SK-N-SH treated with all-trans-retinoic acid at 6 μM for 48 hours (cell line): ENCODE results near the gene TMEM18.

ENCODE experiments used
- ATAC-seq: fragments of 200-7000 bp; cut with Tn5 transposase; 3 replicates; pipeline ENCODE4 v1.9.1; 2020; ENCODE audit warnings: mild to moderate bottlenecking, moderate library complexity
- ARNTL ChIP-seq: fragments of 450-650 bp; formaldehyde crosslinking; IDR thresholded peaks from 2 replicates; pipeline ENCODE4 v1.5.0; 2020; ENCODE audit warnings: low read depth, mild to moderate bottlenecking, moderate library complexity, borderline replicate concordance
- CSDC2 ChIP-seq: fragments of 250-450 bp; sonication (Bioruptor Pico); IDR thresholded peaks from 2 replicates; pipeline ENCODE4 v1.5.0; 2020; ENCODE audit warnings: mild to moderate bottlenecking, moderate library complexity
- ESRRG ChIP-seq: fragments of 250-450 bp; sonication (Bioruptor Pico); IDR thresholded peaks from 2 replicates; pipeline ENCODE4 v1.6.1; 2021; ENCODE audit warnings: mild to moderate bottlenecking
- GLIS3 ChIP-seq: fragments of 250-450 bp; sonication (Bioruptor Pico); IDR thresholded peaks from 2 replicates; pipeline ENCODE4 v1.5.0; 2020; ENCODE audit warnings: mild to moderate bottlenecking, moderate library complexity
- OSR1 ChIP-seq: fragments of 250-450 bp; sonication (Bioruptor Pico); IDR thresholded peaks from 2 replicates; pipeline ENCODE4 v1.8.0; 2022; ENCODE audit warnings: moderate library complexity, mild to moderate bottlenecking, inconsistent platforms
- PATZ1 ChIP-seq: fragments of 250-450 bp; sonication (Bioruptor Pico); IDR thresholded peaks from 2 replicates; pipeline ENCODE4 v1.8.0; 2020; ENCODE audit warnings: mild to moderate bottlenecking, moderate library complexity, borderline replicate concordance
- POU6F1 ChIP-seq: fragments of 250-450 bp; sonication (Bioruptor Pico); IDR thresholded peaks from 2 replicates; pipeline ENCODE4 v1.8.0; 2021; ENCODE audit warnings: low read depth, mild to moderate bottlenecking, moderate library complexity, borderline replicate concordance
- PPARA ChIP-seq: fragments of 250-450 bp; sonication (Bioruptor Pico); IDR thresholded peaks from 2 replicates; pipeline ENCODE4 v1.5.0; 2020; ENCODE audit warnings: mild to moderate bottlenecking, borderline replicate concordance
- RARB ChIP-seq: fragments of 250-450 bp; sonication (Bioruptor Pico); IDR thresholded peaks from 2 replicates; pipeline ENCODE4 v1.8.0; 2021; ENCODE audit warnings: mild to moderate bottlenecking, moderate library complexity
- SNAI2 ChIP-seq: fragments of 250-450 bp; sonication (Bioruptor Pico); IDR thresholded peaks from 2 replicates; pipeline ENCODE4 v1.5.0; 2020; ENCODE audit warnings: mild to moderate bottlenecking, moderate library complexity
- TCF4 ChIP-seq: fragments of 250-450 bp; sonication (Bioruptor Pico); IDR thresholded peaks from 2 replicates; pipeline ENCODE4 v1.8.0; 2021; ENCODE audit warnings: mild to moderate bottlenecking, moderate library complexity, borderline replicate concordance
- TOX ChIP-seq: fragments of 250-450 bp; sonication (Bioruptor Pico); IDR thresholded peaks from 2 replicates; pipeline ENCODE4 v1.8.0; 2021; ENCODE audit warnings: mild to moderate bottlenecking, moderate library complexity, borderline replicate concordance
- TSHZ2 ChIP-seq: fragments of 250-450 bp; sonication (Bioruptor Pico); IDR thresholded peaks from 2 replicates; pipeline ENCODE4 v1.5.0; 2020; ENCODE audit warnings: mild to moderate bottlenecking, moderate library complexity
- ZC3H10 ChIP-seq: fragments of 250-450 bp; sonication (Bioruptor Pico); IDR thresholded peaks from 2 replicates; pipeline ENCODE4 v1.5.1; 2021; ENCODE audit warnings: mild to moderate bottlenecking, moderate library complexity
- ZFP3 ChIP-seq: fragments of 250-450 bp; sonication (Bioruptor Pico); IDR thresholded peaks from 2 replicates; pipeline ENCODE4 v1.5.0; 2020; ENCODE audit warnings: mild to moderate bottlenecking, moderate library complexity
- ZFP30 ChIP-seq: fragments of 450-650 bp; formaldehyde crosslinking; IDR thresholded peaks from 2 replicates; pipeline ENCODE4 v1.5.0; 2022; ENCODE audit warnings: mild to moderate bottlenecking, moderate library complexity
- ZNF565 ChIP-seq: fragments of 450-650 bp; formaldehyde crosslinking; conservative IDR thresholded peaks from 2 replicates; pipeline ENCODE4 v1.5.0; 2020; ENCODE audit warnings: low read depth, mild to moderate bottlenecking, moderate library complexity
- ZNF70 ChIP-seq: fragments of 450-650 bp; formaldehyde crosslinking; IDR thresholded peaks from 2 replicates; pipeline ENCODE4 v1.5.0; 2020; ENCODE audit warnings: mild to moderate bottlenecking, moderate library complexity
- ZNF8 ChIP-seq: fragments of 450-650 bp; formaldehyde crosslinking; IDR thresholded peaks from 2 replicates; pipeline ENCODE4 v1.5.0; 2020; ENCODE audit warnings: mild to moderate bottlenecking, moderate library complexity
- TF ChIP-seq, protein P1 (sequence below): fragments of 250-450 bp; sonication (Bioruptor Pico); IDR thresholded peaks from 2 replicates; pipeline ENCODE4 v1.5.1; 2021; ENCODE audit warnings: mild to moderate bottlenecking, moderate library complexity

TMEM18 gene

DNA sequence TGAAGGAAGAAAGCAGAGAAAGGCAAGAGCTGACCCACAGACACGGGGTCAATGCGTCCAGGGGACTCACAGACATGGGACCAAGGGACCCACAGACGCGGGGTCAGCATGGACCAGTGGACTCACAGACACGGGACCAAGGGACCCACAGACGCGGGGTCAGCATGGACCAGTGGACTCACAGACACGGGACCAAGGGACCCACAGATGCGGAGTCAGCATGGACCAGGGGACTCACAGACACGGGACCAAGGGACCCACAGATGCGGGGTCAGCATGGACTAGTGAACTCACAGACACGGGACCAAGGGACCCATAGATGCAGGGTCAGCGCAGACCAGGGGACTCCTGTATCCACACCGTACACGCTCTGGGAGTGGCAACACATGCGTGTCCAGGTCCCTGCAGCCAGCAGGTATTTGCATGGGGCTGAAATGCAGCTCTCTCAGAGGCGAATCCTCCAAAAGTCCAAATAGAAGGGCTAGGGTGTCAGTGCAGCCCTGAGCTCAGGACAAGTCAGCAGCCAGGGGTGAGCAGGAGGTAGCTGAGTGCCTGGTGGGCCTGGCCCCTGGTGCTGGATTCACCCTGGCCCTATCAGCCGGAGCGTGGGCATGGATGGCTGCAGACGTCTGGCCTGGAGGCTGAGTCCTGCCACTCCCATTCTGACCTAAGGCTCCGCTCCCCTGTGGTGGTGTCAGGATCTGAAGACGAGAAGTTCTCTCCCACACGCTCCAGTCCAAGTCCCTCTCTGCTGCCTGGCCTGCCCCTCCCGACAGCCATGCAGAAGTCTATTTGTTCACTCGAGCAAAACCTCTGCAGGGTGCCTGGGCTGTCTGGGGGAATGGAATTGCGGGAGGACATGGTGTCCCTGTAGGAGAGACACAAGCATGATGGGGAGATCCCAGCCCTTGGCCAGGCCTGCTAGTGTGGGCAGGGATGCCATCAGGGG lies 28.5 kb downstream of the TMEM18 start:
- TF ChIP-seq PATZ1 (CRISPR knock-in tag) = no peak
- TF ChIP-seq ZC3H10 (CRISPR knock-in tag) = no peak
- no peak for TF ChIP-seq ZFP3 (CRISPR knock-in tag)
- TF ChIP-seq, protein P1, sequence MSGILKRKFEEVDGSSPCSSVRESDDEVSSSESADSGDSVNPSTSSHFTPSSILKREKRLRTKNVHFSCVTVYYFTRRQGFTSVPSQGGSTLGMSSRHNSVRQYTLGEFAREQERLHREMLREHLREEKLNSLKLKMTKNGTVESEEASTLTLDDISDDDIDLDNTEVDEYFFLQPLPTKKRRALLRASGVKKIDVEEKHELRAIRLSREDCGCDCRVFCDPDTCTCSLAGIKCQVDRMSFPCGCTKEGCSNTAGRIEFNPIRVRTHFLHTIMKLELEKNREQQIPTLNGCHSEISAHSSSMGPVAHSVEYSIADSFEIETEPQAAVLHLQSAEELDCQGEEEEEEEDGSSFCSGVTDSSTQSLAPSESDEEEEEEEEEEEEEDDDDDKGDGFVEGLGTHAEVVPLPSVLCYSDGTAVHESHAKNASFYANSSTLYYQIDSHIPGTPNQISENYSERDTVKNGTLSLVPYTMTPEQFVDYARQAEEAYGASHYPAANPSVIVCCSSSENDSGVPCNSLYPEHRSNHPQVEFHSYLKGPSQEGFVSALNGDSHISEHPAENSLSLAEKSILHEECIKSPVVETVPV = no peak
- TF ChIP-seq RARB = no peak
- no peak for TF ChIP-seq GLIS3 (CRISPR knock-in tag)
- TF ChIP-seq POU6F1 (CRISPR knock-in tag) = no peak
- TF ChIP-seq SNAI2 (CRISPR knock-in tag) = no peak
- TF ChIP-seq TSHZ2 (CRISPR knock-in tag) = no peak
- no peak for TF ChIP-seq ESRRG (CRISPR knock-in tag)
- no peak for TF ChIP-seq ZFP30 (CRISPR knock-in tag)
- TF ChIP-seq TCF4 (CRISPR knock-in tag) = no peak
- no peak for TF ChIP-seq OSR1 (CRISPR knock-in tag)
- TF ChIP-seq ARNTL = no peak
- ATAC-seq = no peak

- TF ChIP-seq TSHZ2 (CRISPR knock-in tag) (no peak), PPARA (CRISPR knock-in tag) (no peak), ZNF70 (CRISPR knock-in tag) (no peak), ESRRG (CRISPR knock-in tag) (no peak), SNAI2 (CRISPR knock-in tag) (no peak), ZFP30 (CRISPR knock-in tag) (no peak), GLIS3 (CRISPR knock-in tag) (no peak), ZFP3 (CRISPR knock-in tag) (no peak), ZNF8 (CRISPR knock-in tag) (no peak), TCF4 (CRISPR knock-in tag) (no peak), TOX (CRISPR knock-in tag) (no peak), OSR1 (CRISPR knock-in tag) (no peak), ZNF565 (CRISPR knock-in tag) (no peak), PATZ1 (CRISPR knock-in tag) (no peak), CSDC2 (CRISPR knock-in tag) (no peak)
- ATAC-seq = no peak
These were observed 29.4 kb downstream of the TMEM18 start for GRCh38 chr2:647691-648231.
